Pulmonary artery endothelial cell (primary cell): ENCODE measurements around the gene ABHD17A. TPM values are rescaled to one million over a fixed set of nuclear protein-coding genes. Genes with fewer than 3 reads are reported as not detected.

ENCODE experiments used
- DNase-seq: peaks from one replicate; pipeline ENCODE4 v3.0.0-alpha.2; 2011; ENCODE audit warnings: low read depth, low spot score
- total RNA-seq: library from RNA; depleted of rRNA; stranded (reverse); fragments of >200 nt; gene quantifications from 2 replicates; pipeline ENCODE4 v1.2.3, GENCODE V29; 2014

ABHD17A gene
- total RNA-seq, result 77.4 and 128 TPM in 2 replicates

GRCh38 chr19:1885398-1886119, at the start of gene ABHD17A:
Gene ABHD17A (minus strand): TSS chr19:1885496. CDS start chr19:1881566, 3,930 bp downstream.
- peak; percentile 61 for DNase-seq

DNA sequence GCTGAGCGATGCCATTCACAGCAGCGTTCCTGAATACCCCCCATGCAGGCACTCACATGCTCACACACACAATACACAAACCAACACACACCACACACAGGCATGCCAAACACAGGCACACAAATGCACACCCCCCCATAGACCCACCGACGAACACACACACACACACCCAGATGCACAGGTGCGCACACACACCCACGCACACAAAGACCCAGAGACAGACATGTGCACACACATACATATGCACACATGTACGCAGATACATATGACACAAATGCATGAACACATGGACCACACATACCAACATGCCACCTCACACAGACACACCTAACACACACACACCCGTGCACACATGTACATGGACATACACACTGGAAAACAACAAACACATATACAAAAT, 48.6 kb upstream of the ABHD17A start:
- DNase-seq, result no peak

- no peak for DNase-seq
These were observed 47.9 kb upstream of the ABHD17A start for GRCh38 chr19:1933244-1933643.

- DNase-seq, result no peak
These were observed 47.1 kb upstream of the ABHD17A start for GRCh38 chr19:1932395-1932794.

DNA sequence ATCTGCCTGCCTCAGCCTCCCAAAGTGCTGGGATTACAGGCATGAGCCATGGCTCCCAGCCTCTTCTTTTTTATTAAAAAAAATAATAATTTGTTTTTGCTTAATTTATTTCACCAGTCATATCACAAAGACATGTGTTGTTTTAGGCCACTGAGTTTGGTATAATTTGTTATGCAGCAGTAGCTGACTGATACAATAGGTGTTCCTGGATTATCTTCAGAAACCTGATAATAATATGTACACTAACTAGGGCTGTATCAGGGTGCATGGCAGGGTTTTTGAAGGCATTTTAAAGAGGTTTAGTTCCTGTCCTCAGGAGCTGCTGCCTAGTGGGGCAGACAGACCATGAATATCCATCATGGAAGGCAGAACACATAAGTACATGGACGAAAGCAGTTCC, 46.1 kb upstream of the ABHD17A start:
- no peak for DNase-seq

DNA sequence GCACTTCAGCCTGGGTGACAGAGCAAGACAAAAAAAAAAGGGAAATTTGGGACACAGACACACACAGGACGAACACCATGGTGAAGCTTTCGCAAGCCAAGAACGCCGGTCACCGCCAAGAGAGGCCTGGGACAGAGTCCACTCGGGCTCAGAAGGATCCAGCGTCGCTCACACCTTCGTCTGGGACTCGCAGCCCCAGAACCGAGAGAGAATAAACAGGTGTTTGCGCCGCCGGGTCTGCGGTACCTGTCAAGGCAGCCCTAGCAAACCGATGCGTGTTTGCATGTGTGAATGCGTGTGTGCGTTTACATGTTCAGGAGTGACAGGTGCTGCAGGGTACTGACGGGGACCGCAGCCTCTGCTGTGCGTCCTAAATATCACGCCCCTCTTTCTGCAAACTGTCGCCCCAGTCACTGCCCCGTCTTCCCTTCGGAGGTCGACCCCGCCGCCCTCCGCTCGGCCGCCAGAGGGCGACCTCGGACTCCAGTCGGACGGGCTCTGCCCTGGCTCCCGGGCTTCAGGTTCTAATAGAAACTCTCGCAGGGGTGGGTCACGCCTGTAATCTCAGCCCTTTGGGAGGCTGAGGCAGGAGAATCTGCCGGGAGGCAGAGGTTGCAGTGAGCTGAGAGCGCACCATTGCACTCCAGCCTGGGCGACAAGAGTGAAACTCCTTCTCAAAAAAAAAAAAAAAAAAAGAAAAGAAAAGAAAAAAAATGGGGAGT, 43.9 kb upstream of the ABHD17A start:
- no peak for DNase-seq

DNA sequence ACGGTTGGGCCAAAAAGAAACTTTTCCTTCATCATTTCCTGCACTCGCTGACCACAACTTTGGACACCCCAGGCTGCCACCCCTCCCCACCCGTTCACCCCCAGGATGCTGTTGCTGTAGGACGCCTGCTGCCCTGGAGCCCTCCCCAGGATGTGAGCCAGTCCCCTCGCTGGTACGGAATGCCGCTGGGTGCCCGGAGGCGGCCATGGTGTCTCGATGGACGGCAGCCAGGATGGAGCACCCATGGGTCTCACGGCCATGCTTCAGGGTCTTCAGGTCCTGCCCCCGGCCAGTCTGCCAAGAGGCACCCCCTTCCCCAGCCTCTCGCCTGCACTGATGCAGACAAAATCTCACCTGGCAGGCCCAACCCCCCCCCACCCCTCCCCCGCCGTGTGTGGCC, 40.2 kb upstream of the ABHD17A start:
- no peak for DNase-seq

- DNase-seq, result no peak
These were observed 39.1 kb upstream of the ABHD17A start for GRCh38 chr19:1924320-1924961.

- DNase-seq, result no peak
These were observed 38.0 kb upstream of the ABHD17A start for GRCh38 chr19:1923319-1923718.

DNA sequence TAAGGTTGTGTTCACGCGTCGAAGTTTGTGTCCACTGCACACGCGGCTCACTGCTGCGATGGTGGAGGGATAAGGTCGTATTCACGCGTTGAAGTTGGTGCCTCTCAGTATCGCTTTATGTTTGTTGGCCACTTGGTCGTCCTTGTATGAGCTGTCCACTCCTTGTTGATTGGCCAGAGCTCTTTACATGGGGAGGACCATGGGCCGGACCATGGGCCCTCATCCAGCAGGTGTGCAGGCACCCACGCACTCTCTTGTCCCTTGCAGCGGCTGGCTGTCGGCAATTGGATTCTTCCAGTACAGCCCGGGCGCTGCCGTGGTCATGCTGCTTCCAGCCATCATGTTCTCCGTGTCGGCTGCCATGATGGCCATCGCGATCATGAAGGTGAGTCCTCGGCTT, 37.5 kb upstream of the ABHD17A start:
- DNase-seq, result no peak

DNA sequence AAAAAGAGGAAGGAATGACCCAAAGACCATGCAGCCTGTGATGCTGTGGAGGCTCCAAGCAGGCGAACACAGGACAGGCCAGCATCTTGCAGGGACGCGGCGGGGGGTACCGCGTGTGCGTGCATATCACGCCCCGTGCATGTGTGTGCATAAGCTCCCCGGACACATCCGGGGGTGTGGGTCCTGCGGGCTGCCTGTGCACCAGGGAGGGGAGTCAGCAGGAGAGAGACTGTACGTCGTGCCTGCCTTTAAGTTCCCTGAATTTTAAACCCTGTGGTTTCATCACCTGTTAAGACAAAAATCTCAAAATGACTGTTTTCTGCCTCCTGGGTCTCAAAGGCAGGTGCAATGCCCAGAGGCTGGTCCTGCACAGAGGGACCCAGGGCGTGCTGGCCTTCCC, 36.5 kb upstream of the ABHD17A start:
- no peak for DNase-seq

GRCh38 chr19:1921326-1921725, 36.0 kb upstream of the ABHD17A start:
- no peak for DNase-seq

DNA sequence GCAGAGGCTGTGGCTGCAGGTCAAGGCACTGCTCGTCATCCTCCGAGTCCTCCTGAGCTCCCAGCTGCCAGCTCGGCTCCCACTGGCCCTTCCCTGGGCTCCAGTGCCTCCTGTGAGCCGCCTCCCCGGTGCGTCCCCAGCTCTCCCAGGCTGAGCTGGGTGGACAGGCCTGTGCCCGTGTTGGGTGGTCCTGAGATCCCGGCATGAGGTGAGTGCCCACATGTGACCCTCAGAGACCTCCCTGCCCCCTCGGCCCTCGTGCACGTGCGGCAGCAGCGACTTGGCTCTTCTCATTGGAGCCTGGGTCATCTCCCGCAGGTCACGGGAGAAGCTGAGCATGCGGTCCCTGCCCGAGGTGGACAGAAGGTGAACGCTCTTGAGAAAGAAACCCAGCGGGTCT, 35.3 kb upstream of the ABHD17A start:
- no peak for DNase-seq

GRCh38 chr19:1918975-1919374, 33.7 kb upstream of the ABHD17A start:
- no peak for DNase-seq

DNA sequence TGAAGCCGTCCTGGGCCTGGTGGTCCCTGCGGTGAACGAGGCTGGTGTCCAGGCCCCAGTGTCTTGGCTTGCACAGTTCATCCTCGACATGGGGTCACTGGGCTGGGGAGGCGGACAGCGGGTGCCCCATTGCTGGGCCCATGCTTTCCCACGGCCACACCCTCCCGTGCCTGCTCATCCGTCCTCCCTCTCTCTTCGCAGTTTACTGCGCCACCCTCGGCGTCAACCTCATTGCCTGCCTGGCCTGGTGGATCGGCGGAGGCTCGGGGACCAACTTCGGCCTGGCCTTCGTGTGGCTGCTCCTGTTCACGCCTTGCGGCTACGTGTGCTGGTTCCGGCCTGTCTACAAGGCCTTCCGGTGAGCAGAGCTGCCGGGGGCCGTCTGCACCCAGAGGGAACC, 32.6 kb upstream of the ABHD17A start:
- DNase-seq, result no peak

DNA sequence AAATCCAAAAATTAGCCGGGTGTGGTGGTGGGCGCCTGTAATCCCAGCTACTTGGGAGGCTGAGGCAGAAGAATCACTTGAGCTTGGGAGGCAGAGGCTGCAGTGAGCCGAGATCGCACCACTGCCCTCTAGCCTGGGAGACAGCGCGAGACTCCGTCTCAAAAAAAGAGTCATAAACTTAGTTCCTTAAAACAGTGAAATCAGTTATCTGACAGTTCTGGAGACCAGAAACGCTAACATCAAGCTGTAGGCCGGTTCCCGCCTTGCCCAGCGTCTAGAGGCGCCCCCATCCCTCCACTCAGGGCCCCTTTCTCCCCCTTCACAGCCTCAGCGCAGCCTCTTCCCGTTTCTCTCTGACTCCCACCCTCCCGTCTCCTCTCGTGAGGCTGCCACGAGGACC, 31.9 kb upstream of the ABHD17A start:
- no peak for DNase-seq

DNA sequence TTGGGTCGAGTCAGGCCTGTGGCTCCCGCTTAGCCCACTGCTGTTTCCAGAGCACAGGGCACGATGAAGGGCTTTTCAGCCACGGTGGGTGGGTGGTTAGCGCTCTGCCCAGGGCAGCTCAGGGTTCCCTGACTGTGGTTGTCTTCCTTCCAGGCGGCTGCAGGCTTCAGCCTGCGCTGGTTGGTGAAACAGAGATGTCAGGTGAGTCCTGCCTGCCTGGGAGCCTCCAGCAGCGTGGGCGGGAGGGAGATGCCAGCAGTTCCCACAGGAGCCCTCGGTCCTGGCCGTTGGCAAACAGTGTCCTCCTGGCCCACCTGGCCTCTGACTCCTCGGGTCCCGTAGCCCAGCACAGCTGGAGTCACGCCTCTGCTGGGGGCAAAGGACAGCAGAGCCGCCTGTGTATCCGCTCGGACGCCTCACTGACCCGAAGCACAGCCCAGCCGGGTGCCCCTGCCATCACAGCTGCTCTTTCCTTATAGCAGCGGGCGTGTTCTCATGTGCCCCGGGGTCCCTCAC, 29.6 kb upstream of the ABHD17A start:
- DNase-seq, result no peak

DNA sequence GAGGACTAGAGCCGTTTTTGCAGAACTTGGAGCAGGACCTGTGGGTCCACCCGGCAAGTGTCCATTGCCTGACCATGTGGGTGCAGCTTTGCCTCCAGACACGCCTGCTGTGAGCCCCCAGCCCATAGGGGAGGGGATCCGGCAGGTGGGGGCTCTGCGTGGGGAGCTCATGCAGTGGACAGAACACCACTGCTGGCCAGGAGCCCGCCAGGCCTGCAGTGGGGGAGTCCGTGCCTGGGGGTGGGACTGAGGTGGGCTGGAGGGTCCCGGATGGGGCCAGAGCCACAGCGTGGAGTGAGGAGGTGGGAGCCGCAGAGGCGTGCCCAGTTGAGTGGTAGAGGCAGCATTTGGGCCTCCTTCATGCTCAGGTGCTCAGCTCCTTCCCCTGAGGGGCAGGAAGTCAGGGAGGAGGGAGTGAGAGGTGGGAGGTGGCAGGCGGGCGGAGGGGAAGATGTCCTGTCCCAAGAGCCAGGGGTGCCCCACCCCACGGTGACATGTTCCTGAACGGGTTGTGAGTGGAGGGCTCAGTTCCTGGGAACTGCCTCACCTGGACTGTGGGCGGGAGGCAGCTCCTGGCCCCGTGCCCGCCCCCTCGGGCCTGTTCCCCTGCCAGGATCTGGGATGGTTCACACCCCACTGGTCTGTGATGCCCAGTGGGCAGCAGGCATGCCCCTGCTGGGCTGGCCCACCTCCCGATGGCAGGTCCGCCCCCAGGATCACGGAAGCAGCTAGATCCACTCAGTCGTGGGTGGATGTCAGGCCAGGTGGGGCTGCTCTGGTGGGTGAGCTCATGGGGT, 28.7 kb upstream of the ABHD17A start:
- no peak for DNase-seq

DNA sequence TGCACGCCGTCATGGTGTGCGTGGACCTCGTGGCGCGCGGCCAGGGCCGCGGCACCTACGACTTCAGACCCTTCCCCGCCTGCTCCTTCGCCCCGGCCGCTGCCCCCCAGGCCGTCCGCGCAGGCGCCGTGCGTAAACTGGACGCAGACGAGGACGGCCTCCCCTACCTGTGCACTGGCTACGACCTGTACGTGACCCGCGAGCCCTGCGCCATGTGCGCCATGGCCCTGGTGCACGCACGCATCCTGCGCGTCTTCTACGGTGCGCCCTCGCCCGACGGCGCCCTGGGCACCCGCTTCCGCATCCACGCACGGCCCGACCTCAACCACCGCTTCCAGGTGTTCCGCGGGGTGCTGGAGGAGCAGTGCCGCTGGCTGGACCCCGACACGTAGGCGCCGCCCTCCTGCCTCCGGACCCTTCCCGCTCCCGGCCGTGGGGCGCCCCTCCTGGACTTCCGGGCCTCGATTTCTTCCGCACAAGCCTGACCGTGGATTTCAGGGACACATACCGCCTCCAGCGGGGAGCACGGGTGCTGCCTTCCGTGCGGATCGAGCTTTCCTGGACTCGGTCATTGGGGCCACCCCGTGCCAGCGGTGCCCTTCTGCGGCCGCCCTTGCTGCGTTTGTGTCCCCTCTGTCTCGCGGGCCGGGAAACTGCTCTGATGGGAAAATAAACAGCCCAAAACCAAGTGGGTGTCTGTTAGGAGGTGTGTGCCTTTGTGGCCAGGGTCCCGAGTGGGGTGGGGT, 27.6 kb upstream of the ABHD17A start:
- DNase-seq, result no peak

DNA sequence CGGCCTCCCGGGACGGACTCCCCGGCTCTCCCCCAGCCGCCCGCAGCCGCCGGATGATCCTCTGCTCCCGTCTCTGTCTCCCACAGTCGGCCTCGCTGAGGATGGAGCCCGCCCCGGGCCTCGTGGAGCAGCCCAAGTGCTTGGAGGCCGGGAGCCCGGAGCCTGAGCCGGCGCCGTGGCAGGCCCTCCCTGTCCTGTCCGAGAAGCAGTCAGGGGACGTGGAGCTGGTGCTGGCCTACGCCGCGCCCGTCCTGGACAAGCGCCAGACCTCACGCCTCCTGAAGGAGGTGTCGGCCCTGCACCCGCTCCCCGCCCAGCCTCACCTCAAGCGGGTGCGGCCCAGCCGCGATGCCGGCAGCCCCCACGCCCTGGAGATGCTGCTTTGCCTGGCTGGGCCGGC, 26.7 kb upstream of the ABHD17A start:
- no peak for DNase-seq

DNA sequence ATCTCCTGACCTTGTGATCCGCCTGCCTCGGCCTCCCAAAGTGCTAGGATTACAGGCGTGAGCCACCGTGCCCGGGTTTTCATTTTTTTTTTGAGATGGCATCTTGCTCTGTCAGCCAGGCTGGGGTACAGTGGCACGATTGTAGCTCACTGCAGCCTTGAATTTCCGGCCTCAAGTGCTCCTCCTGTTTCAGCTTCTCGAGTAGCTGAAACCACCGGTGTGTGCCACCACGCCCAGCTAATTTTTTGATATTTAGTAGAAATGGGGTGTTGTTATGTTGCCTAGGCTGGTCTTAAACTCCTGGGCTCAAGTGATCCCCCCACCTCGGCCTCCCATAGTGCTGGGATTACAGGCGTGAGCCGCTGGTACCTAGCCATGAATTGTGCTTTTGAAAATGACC, 25.8 kb upstream of the ABHD17A start:
- DNase-seq, result no peak
